ENCODE results near the gene TLR5. TPM values are rescaled to one million over a fixed set of nuclear protein-coding genes. Genes with fewer than 3 reads are reported as not detected.

Gene TLR5
- polyA plus RNA-seq, 1 experiment = 0.02 TPM

GRCh38 chr1:223118418-223118817, 24.6 kb downstream of the TLR5 start:
- ChIA-PET CTCF (interaction anchor here (1.2 to 1.6 kb wide), 2 partner anchors 8 to 29 kb away, joined by 3 to 4 read pairs; no protein-coding TSS in a partner anchor), POLR2A (no interaction called here)
- Histone ChIP-seq H3K27me3 (ENCODE audit: control insufficient read depth, insufficient read depth, low read length) (0 out of 2 replicates have a peak, but pooled peaks cover 1% of the 10 kb centered on the region), H3K4me3 (ENCODE audit: low read depth, low read length) (no peak overlapping the region), H3K36me3 (ENCODE audit: control insufficient read depth, insufficient read depth, low read length) (no peaks in the 10 kb centered on the region)
- no peak for DNase-seq (ENCODE audit: low read depth)
- TF ChIP-seq, protein P1, sequence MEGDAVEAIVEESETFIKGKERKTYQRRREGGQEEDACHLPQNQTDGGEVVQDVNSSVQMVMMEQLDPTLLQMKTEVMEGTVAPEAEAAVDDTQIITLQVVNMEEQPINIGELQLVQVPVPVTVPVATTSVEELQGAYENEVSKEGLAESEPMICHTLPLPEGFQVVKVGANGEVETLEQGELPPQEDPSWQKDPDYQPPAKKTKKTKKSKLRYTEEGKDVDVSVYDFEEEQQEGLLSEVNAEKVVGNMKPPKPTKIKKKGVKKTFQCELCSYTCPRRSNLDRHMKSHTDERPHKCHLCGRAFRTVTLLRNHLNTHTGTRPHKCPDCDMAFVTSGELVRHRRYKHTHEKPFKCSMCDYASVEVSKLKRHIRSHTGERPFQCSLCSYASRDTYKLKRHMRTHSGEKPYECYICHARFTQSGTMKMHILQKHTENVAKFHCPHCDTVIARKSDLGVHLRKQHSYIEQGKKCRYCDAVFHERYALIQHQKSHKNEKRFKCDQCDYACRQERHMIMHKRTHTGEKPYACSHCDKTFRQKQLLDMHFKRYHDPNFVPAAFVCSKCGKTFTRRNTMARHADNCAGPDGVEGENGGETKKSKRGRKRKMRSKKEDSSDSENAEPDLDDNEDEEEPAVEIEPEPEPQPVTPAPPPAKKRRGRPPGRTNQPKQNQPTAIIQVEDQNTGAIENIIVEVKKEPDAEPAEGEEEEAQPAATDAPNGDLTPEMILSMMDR (IDR thresholded peaks at IDR 0.05; ENCODE audit: insufficient read depth, low read depth, low read length) = no peak

GRCh38 chr1:223116950-223117349, 26.1 kb downstream of the TLR5 start:
- H3K4me3 ChIP-seq (ENCODE audit: low read depth, low read length) = no peak overlapping the region
- DNase-seq (ENCODE audit: low read depth) = no peak
- H3K36me3 ChIP-seq (ENCODE audit: control insufficient read depth, insufficient read depth, low read length) = no peaks in the 10 kb centered on the region
- H3K27me3 ChIP-seq (ENCODE audit: control insufficient read depth, insufficient read depth, low read length) = 0 out of 2 replicates have a peak, but pooled peaks cover 1% of the 10 kb centered on the region
- ChIA-PET CTCF (interaction anchor here (0.8 kb wide), 1 partner anchor 27 kb away, joined by 3 read pairs; no protein-coding TSS in a partner anchor), POLR2A (no interaction called here)
- TF ChIP-seq, protein P1 (IDR thresholded peaks at IDR 0.05; ENCODE audit: insufficient read depth, low read depth, low read length) = no peak

DNA sequence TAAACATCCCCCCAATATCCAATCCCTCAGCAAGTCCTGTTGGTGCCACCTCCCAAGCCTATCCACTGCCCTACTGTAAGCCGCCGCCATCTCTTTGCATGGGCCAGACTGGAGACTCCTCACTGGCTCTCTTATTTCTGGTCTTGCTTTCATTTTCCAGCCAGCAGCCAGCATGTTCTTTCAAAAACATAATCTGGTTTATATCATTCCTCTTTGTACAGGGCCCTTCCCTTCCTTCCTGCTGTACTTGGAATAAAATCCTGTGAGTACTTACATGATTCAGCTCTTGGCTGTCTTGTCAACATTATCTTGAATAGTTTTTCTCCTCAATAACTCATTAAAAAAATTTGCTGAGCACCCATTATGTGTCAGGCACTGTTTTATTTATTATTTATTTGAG, 28.2 kb downstream of the TLR5 start:
- 0 out of 2 replicates have a peak, but pooled peaks cover 1% of the 10 kb centered on the region for H3K27me3 ChIP-seq (ENCODE audit: control insufficient read depth, insufficient read depth, low read length)
- TF ChIP-seq, protein P1 (IDR thresholded peaks at IDR 0.05; ENCODE audit: insufficient read depth, low read depth, low read length) = no peak
- no peak overlapping the region for H3K4me3 ChIP-seq (ENCODE audit: low read depth, low read length)
- no peaks in the 10 kb centered on the region for H3K36me3 ChIP-seq (ENCODE audit: control insufficient read depth, insufficient read depth, low read length)
- CTCF ChIA-PET = interaction anchor here (0.7 to 5.0 kb wide), 3 partner anchors 9 to 38 kb away, joined by 3 to 37 read pairs (median 7); no protein-coding TSS in a partner anchor
- POLR2A ChIA-PET = no interaction called here
- DNase-seq (ENCODE audit: low read depth) = no peak

DNA sequence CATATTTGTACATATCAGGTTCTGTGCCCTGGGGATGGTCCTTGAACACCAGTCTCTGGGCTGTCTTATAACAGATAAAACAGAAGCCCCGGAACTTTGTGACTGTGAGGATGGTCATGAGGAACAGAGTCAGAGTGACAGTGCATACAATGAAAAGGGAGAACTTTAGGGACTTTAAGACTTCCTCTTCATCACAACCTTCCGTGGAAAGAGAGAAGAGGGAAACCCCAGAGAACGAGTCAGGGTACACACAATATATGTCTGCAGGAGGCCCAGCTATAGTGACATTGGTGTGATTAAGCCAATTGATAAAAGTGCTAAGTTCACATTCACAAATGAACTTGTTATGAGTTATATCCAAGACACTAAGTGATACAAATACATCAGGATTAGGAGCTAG, 32.1 kb downstream of the TLR5 start:
- no peaks in the 10 kb centered on the region for H3K36me3 ChIP-seq (ENCODE audit: control insufficient read depth, insufficient read depth, low read length)
- CTCF ChIA-PET = interaction anchor here (5.0 kb wide), 1 partner anchor 13 kb away, joined by 37 read pairs; no protein-coding TSS in a partner anchor
- no peak for DNase-seq (ENCODE audit: low read depth)
- H3K4me3 ChIP-seq (ENCODE audit: low read depth, low read length) = no peak overlapping the region
- H3K27me3 ChIP-seq (ENCODE audit: control insufficient read depth, insufficient read depth, low read length) = 0 out of 2 replicates have a peak, but pooled peaks cover 1% of the 10 kb centered on the region
- TF ChIP-seq, protein P1 (IDR thresholded peaks at IDR 0.05; ENCODE audit: insufficient read depth, low read depth, low read length) = no peak
- POLR2A ChIA-PET = no interaction called here

DNA sequence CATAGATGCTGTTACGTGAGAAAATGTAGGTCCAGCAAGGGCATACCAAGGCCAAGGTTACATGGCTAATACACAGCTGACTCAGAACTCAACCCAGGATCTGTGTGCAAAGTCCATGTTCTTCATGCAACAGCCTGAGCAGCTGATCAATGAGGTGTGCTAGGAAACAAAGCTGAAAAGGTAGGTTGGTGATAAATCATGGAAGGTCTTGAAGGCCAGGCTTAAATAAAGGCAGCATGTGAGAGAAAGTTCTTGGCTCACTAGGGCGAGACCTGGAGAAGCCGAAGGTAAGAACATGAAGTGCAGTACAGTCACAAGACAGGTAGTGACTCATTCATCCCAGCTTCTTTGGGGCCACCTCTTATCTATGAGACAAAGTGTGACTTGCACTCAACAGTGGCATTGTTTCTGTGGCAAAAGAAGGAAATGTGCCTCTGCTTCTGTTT, 33.4 kb downstream of the TLR5 start:
- Histone ChIP-seq H3K36me3 (ENCODE audit: control insufficient read depth, insufficient read depth, low read length) (no peaks in the 10 kb centered on the region), H3K4me3 (ENCODE audit: low read depth, low read length) (no peak overlapping the region), H3K27me3 (ENCODE audit: control insufficient read depth, insufficient read depth, low read length) (0 out of 2 replicates have a peak, but pooled peaks cover 1% of the 10 kb centered on the region)
- ChIA-PET CTCF (interaction anchor here (0.6 to 1.1 kb wide), 3 partner anchors 20 to 303 kb away, joined by 3 read pairs; no protein-coding TSS in a partner anchor), POLR2A (no interaction called here)
- no peak for DNase-seq (ENCODE audit: low read depth)
- TF ChIP-seq, protein P1 (IDR thresholded peaks at IDR 0.05; ENCODE audit: insufficient read depth, low read depth, low read length) = no peak
